ENCODE measurements around the gene ZNF84.

Gene ZNF84

DNA sequence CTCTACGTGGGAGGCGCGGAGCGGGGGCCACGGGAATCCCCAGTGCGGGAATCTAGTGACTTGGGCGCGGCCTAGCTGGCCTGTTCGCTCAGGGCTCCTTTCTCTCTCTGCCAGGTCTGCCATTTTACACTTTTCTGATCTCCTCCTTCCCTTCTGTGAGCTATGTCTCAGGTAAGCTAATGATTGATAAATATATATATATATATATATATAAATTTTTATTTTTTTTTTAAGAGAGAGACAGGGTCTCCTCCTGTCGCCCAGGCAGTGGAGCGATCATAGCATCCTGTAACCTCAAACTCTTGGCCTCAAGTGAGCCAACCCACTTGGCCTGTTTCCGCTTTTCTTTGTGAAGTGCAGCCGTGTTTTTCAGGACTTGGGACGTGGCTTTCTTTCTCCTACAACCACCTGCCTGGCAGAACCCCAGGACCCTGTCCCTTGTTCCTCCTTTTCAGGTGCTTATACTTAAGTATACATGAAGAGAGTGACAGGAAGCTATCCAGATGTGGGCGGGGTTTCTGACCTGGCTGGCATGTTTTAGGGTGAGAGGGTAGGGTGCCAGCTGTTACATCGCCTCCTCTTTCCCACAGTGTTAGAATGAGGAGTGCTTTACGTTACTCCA is 44.0 kb downstream of the ZNF84 start:
- no peaks in the 10 kb centered on the region for H3K27me3 Mint-ChIP-seq
- H3K27ac Mint-ChIP-seq = no peak overlapping the region
- peaks cover 11% of the 10 kb centered on the region for H3K9me3 Mint-ChIP-seq (ENCODE audit: low read depth)
- H3K4me3 Mint-ChIP-seq = no peak overlapping the region
- peaks cover 43% of the 10 kb centered on the region for H3K36me3 Mint-ChIP-seq
- H3K4me1 Mint-ChIP-seq (ENCODE audit: low read depth) = peaks cover 5% of the 10 kb centered on the region

DNA sequence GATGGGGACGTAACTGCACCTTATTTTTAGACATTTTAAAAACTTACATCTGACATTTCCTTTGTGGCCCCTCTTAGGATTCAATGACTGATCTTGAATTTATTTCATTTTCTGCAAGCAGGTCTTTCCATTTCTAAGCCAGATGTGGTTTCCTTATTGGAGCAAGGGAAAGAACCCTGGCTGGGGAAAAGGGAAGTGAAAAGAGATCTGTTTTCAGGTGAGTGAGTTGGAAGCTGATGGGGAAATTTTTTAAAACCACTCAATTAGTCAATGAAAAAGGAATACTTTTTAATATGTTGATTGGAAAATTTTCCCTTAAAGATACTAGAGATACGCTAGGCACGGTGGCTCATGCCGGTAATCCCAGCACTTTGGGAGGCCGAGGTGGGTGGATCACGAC is 46.0 kb downstream of the ZNF84 start:
- no peaks in the 10 kb centered on the region for H3K27me3 Mint-ChIP-seq
- peak overlapping the region; percentile 32 for H3K4me3 Mint-ChIP-seq
- H3K9me3 Mint-ChIP-seq (ENCODE audit: low read depth) = peaks cover 20% of the 10 kb centered on the region
- H3K4me1 Mint-ChIP-seq (ENCODE audit: low read depth) = peaks cover 7% of the 10 kb centered on the region
- H3K36me3 Mint-ChIP-seq = peaks cover 47% of the 10 kb centered on the region
- no peak overlapping the region for H3K27ac Mint-ChIP-seq

DNA sequence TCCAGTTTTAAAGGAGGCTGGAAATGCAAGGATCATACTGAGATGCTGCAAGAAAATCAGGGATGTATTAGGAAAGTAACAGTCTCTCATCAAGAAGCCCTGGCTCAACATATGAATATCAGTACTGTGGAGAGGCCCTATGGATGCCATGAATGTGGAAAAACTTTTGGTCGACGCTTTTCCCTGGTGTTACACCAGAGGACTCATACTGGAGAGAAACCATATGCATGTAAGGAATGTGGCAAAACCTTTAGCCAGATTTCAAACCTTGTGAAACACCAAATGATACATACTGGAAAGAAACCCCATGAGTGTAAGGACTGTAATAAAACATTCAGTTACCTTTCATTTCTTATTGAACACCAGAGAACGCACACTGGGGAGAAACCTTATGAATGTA is 68.3 kb downstream of the ZNF84 start:
- Mint-ChIP-seq H3K4me3 (no peak overlapping the region), H3K27me3 (no peaks in the 10 kb centered on the region), H3K36me3 (peaks cover 64% of the 10 kb centered on the region), H3K9me3 (ENCODE audit: low read depth) (peaks cover 31% of the 10 kb centered on the region), H3K27ac (peak overlapping the region; percentile 24), H3K4me1 (ENCODE audit: low read depth) (no peaks in the 10 kb centered on the region)

DNA sequence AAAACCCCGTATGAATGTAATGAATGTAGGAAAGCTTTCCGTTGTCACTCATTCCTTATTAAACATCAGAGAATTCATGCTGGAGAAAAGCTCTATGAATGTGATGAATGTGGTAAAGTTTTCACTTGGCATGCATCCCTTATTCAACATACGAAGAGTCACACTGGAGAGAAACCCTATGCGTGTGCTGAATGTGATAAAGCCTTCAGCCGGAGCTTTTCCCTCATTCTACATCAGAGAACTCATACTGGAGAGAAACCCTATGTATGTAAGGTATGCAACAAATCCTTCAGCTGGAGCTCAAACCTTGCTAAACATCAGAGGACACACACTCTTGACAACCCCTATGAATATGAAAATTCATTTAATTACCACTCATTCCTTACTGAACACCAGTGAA is 68.9 kb downstream of the ZNF84 start:
- Mint-ChIP-seq H3K4me1 (ENCODE audit: low read depth) (no peaks in the 10 kb centered on the region), H3K27me3 (no peaks in the 10 kb centered on the region), H3K9me3 (ENCODE audit: low read depth) (peaks cover 31% of the 10 kb centered on the region), H3K36me3 (peaks cover 62% of the 10 kb centered on the region), H3K4me3 (peak overlapping the region; percentile 20), H3K27ac (no peak overlapping the region)

DNA sequence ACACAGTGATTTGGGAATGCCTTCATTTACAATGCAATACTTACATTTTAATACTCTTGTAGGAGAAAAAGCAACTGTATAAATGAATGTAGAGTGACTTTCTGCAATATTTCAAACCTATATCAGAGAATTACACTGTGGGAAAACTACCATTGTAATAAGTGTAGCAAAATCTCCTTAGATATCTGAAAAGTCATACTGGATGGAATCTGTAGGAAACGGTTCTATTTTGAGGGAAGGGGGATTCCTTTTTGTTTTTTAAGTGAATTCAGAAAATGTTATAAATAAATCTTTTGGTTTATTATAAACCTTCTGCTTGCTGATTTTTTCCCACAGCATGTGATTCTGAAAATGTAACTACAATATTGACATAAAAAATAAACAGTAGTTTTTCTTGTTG is 69.8 kb downstream of the ZNF84 start:
- Mint-ChIP-seq H3K9me3 (ENCODE audit: low read depth) (peaks cover 31% of the 10 kb centered on the region), H3K4me3 (no peak overlapping the region), H3K4me1 (ENCODE audit: low read depth) (no peaks in the 10 kb centered on the region), H3K27ac (no peak overlapping the region), H3K27me3 (no peaks in the 10 kb centered on the region), H3K36me3 (peaks cover 59% of the 10 kb centered on the region)

DNA sequence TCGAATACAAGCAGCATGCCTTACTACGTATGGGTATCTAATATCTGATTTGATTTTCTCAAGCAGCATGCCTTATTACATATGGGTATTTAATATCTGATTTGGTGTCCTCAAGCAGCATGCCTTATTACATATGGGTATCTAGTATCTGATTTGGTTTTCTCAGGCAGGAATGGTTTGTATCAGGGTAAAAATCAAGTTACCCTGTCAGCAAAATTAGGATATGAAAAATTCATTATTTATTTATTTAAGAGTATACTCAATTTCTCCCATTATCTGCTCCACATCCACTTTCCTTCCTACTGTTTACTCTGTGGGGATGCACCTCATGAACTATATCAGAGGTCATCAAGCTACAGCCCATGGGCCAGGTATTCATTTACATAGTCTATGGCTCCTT is 70.8 kb downstream of the ZNF84 start:
- Mint-ChIP-seq H3K27ac (no peak overlapping the region), H3K9me3 (ENCODE audit: low read depth) (peaks cover 31% of the 10 kb centered on the region), H3K4me1 (ENCODE audit: low read depth) (no peaks in the 10 kb centered on the region), H3K36me3 (peaks cover 53% of the 10 kb centered on the region), H3K27me3 (no peaks in the 10 kb centered on the region), H3K4me3 (no peak overlapping the region)

Data from activated naive CD8-positive, alpha-beta T cell (primary cell).